Hepatocyte (in vitro differentiated cells): Measurements from ENCODE around the gene GKN2.

ENCODE experiments used
- EZH2 ChIP-seq: fragments of 200-600 bp; sonication (generic); IDR thresholded peaks from 2 replicates; pipeline ENCODE4 v1.6.1; 2016; ENCODE audit warnings: antibody characterized with exemption, mild to moderate bottlenecking, borderline replicate concordance
- EZH2phosphoT487 ChIP-seq: fragments of 200-600 bp; sonication (generic); IDR thresholded peaks from one replicate; pipeline ENCODE4 v1.6.1; 2018; ENCODE audit warnings: antibody characterized with exemption, mild to moderate bottlenecking, low read depth, moderate library complexity; ENCODE audit not compliant: unreplicated experiment, severe bottlenecking
- TF ChIP-seq, protein P1 (sequence below): fragments of 200-600 bp; sonication (generic); IDR thresholded peaks from 2 replicates; pipeline ENCODE4 v1.5.1; 2016; ENCODE audit warnings: antibody characterized with exemption, mild to moderate bottlenecking; ENCODE audit not compliant: poor library complexity

DNA sequence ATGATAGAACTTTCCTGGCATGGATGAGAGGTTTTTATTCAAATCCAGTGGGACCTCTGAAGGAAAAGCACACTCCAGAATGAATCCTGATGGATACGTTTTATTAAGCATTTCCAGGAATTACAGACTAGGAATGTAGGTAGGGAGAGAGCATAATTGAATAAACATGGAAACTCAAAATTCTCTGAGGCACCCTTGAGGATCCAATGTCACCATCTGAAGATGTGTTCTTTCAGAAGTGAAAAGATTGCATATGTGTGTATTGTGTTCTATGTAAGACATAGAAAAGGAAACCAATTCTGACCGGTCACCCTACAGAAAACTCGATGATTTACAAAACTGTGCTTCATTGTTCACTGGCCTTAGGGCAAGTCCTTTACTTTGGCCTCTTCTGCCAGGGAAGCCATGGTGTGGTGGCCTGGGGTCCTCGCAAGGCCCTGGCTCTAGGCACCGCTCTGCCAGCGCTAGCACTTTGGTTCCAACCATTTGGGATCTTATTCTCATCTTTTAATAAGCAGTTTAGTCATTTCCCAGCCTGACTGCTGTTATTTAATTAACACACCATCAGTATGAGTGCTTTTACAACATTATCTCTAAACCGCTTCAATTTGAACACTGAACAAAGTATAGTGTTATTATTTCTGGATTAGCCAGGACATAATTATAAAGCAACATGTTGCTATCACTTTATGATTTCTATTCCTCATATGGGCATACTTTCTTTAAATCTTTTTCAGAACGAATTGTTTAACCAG lies 17.2 kb upstream of the GKN2 start:
- TF ChIP-seq, protein P1, sequence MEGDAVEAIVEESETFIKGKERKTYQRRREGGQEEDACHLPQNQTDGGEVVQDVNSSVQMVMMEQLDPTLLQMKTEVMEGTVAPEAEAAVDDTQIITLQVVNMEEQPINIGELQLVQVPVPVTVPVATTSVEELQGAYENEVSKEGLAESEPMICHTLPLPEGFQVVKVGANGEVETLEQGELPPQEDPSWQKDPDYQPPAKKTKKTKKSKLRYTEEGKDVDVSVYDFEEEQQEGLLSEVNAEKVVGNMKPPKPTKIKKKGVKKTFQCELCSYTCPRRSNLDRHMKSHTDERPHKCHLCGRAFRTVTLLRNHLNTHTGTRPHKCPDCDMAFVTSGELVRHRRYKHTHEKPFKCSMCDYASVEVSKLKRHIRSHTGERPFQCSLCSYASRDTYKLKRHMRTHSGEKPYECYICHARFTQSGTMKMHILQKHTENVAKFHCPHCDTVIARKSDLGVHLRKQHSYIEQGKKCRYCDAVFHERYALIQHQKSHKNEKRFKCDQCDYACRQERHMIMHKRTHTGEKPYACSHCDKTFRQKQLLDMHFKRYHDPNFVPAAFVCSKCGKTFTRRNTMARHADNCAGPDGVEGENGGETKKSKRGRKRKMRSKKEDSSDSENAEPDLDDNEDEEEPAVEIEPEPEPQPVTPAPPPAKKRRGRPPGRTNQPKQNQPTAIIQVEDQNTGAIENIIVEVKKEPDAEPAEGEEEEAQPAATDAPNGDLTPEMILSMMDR, result no peak
- no peak for TF ChIP-seq EZH2
- no peak for TF ChIP-seq EZH2phosphoT487
